Activated CD8-positive, alpha-beta memory T cell treated with anti-CD3 and anti-CD28 coated beads, Interleukin-2, amount 50 U/mL, for 48 hours (primary cell): ENCODE results near the gene MST1.

Experiments
- DNase-seq: peaks from one replicate; pipeline ENCODE4 v3.0.0-alpha.2; 2020

The MST1 gene

DNA sequence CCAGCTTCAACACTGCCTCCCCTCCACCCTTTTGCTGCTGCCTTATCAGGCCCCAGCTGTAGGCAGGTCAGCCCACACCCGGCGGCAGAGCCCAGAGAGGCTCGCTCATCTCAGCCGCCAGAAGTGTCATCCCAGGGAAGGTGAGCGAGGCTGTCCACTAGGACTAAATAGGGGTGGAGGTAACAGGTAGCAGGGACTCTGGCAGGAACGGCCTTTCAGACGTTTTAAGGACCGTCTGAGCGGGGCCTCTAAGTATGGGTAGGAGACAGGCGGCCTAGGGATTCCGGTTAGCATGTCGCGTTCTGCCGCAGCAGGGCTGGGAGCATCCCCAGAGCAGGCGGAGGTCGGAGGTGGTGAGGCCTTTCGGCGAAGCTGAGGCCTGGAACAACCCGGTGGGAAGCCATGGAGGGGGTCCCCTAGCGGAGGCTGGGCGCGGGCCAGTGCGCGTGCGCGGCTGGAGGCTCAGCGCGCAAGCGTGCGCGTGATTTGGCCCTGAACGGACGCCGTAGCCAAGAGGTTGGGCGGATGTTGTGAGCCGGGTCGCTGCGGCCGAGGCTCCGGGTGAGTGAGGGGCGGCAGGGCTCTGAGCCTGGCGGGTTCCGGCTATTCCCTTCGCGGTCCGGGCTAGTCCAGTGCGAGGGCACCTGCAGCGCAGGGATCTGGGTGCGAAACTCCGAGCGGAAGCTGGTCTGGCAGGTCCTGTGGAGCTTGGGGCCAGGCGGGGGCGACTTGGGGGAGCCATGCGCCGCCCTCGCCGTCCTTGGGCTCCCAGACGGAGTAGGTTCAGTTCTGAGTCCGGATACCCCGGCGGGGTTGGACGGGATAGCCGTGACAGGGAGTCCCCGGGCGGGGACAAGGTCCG, at the start of gene MST1, which contains the start of gene RNF123:
Gene MST1 (minus strand): TSS at position 429 of the 862 bp plus-strand sequence. CDS start 783 bp downstream, outside the sequence.
Gene RNF123 (plus strand): TSS at position 512 of the 862 bp plus-strand sequence. CDS start 1,609 bp downstream, outside the sequence.
- peak; percentile 98 for DNase-seq

DNA sequence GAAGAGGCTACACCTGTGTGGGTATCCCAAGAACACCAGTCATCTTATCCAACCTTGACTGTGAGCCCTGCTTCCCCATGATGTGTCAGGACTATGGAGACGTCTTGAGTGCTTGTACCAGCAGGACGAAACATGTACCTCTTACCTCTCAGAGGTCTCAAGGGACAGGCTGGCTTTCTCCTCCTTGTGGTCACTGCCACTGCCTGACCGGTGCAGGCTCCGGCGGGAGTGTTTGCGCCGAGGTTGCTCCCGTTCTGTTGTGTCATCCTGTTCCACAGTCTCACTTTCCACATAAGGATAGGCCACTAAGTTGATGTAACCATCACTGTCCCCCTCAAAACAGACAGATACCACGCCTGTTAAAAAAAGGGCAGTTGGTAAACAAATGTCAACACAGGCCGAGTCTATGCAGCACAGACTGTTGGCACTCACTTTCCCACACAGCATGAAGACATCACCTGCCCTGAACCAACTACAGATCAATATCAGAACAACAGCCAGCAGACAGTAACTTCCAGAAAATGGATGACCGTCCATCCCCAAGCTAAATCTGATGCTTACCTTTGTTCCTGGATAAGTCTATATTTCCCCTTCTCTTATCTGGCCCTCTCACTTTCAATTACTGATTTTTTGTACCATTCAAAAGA, 48.9 kb upstream of the MST1 start:
- DNase-seq = peak; percentile 30

DNA sequence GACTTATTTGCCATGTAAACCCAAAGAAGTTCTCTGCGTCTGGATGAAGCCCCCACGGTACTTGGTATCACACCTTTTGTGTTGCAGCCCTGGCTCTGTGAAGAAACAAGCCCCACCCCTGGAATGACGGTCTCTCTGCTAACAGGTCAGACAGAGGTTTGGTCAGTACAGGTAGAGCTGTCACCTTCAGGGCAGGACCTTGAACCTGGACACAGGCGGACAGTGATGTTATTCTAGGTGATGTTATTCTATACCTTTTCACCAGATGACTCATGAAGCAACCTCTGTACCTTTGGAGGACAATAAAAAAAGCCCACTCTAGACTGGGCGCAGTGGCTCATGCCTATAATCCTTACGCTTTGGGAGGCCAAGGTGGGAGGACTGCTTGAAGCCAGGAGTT, 45.5 kb upstream of the MST1 start:
- DNase-seq = no peak

DNA sequence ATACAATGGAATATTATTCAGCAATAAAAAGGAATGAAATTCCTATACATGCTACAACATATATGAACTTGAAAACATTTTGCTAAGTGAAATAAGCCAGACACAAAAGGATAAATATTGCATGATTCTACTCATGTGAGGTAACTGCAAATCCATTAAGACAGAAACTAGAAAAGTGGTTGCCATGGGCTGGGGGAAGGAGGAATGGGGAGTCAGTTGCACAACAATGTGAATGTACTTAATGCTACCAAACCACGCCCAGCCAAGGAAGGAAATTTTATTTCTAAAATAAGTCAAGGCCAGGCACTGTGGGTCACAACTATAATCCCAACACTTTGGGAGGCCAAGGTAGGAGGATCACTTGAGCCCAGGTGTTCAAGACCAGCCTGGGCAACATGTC, 44.3 kb upstream of the MST1 start:
- DNase-seq = peak; percentile 26

DNA sequence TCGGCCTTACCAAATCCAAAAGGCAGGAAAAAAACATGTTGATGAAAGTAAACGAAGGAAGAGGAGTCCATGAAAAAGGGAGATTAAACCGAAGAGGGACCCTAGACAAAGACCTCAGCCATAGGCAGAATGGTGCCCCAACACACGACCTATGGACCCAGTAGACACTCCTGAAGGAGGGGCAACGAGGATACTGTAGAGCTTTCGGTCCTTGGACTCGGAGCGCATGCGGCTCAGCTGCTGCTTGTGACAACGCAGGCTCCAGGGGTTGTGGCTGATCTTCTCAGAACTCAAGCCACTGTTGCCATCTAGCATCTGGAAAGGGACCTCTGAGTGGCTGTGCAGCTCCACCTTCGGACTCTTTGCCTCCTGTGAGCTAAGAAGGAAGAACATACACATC, 43.3 kb upstream of the MST1 start:
- no peak for DNase-seq

DNA sequence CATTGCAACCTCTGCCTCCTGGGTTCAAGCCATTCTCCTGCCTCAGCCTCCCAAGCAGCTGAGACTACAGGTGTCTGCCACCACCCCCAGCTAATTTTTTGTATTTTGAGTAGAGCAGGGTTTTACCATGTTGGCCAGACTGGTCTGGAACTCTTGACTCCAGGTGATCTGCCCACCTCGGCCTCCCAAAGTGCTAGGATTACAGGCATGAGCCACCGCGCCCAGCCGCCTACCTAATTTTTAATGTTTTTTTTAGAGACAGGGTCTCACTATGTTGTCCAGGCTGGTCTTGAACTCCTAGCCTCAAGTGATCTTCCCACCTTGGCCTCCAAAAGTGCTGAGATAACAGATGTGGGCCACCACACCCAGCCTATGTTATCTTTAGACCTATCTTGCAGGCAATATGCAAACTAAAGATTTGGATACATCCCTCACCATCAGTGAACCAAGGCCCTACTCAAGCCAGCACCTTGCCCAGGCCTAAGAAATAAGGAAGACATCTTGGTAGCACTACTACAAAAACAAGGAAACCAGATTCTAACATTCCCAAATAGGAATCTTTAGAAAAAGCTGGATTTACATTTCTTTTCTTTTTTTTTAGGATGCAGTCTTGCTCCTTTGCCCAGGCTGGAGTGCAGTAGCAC, 40.8 kb upstream of the MST1 start:
- DNase-seq = no peak

DNA sequence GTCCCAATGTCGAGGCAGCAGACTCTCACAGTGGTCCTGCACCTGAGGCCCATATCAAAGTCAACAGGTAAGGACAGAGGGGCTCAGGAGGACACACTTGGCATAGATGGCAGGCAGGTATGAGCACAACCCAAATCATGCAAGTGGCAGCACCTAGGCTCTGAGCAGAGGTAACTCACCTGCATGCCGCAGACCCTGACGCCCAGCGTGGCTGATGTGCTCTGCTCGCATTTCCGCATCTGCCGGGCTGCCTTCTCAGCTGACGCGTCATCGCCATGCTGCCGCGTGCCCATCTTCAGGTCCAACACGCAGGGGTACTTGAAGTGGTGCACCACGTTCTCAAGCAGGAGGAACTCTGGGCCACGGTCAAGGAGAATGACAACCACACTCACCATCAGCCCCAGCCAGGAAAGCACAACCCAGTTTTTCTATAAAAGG, 38.7 kb upstream of the MST1 start:
- DNase-seq = no peak

DNA sequence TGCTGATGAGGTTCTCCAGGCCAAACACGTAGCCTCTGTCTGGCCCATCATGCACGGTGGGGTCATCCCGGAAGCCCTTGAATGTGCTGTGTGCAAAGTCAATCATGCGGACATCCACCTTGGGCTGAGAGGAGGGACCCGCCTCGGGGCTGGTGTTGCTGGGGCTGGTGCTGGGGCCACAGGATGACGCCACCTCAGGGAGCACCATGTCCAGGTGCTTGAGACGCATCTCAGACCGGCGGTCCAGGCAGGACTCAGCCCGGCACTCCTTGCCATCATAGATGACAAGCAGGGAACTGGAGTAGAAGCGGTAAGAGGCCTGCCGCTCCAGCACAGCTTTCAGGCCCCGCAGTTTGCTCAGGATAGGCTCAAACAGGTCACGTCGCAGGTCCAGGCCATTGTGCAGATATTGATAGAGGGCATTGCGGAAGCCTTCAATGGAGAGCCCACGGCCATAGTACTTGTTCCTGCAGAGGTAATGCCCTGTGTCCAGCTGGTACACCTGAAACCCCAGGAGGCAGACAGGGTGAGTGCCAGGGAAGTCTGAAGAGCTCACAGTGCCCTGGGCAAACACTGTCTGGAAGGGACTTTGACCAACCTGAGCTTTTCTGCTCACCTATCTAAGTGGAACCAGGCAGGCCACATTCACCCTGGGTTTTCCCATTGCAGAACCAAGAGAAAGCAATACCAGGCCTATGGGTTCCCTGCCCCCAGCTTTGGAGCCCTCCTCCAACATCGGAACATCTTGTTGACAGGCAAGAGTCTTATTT, 38.1 kb upstream of the MST1 start:
- no peak for DNase-seq

DNA sequence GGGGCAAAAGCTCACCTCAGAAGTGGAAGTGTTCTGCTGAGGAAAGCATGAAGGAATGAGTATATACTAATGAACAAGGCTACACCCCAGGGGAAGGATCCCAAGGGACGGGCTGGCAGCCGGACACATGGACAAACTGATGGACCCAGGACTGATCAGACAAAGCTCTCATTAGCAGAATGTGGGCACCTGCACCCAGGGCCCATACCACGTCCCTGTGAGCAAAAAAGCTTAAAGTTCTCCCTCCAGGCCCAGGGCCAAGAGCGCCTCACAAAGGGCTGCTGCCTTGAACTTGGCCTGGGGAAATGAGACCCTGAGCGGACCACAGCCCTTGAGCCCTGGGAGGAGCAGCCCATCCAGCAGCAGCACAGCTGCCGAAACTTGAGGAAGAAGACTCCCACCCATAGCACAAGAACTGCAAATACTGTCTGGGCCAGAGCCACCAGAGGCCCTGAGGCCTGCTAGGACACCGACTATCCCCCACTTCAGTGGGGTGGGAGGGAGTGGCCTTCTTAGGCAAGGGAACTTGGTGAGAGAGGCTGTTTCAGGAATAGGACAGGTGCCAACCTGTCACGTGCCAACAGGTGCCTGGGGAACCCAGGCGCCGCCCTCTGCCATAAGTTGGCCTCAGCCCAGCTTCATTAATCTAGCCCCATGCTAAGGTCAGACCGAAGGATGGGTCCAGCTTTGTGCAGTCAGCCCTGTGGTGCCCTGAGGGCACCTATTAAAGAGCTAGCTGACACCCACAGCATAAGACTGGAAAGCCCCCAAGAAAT, 36.8 kb upstream of the MST1 start:
- no peak for DNase-seq

DNA sequence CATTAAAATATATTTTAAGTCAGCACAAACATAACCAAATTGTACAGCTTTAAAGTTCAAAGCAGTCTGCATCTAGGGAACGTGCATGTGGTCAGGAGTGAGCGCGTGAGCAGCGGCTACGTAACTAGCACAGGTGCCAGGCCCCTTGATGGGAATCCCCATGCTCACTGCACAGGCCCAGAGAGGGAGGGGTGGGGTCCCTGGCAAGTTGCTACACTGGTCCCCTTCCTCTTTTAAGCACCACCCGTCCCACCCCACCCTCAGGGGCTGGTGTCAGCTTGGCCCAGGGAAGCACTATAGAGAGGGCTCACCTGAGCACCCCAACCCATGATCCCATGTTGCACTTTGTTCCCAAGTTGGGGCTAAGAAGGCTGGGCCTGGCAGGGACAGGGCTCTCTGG, 35.3 kb upstream of the MST1 start:
- DNase-seq = no peak

DNA sequence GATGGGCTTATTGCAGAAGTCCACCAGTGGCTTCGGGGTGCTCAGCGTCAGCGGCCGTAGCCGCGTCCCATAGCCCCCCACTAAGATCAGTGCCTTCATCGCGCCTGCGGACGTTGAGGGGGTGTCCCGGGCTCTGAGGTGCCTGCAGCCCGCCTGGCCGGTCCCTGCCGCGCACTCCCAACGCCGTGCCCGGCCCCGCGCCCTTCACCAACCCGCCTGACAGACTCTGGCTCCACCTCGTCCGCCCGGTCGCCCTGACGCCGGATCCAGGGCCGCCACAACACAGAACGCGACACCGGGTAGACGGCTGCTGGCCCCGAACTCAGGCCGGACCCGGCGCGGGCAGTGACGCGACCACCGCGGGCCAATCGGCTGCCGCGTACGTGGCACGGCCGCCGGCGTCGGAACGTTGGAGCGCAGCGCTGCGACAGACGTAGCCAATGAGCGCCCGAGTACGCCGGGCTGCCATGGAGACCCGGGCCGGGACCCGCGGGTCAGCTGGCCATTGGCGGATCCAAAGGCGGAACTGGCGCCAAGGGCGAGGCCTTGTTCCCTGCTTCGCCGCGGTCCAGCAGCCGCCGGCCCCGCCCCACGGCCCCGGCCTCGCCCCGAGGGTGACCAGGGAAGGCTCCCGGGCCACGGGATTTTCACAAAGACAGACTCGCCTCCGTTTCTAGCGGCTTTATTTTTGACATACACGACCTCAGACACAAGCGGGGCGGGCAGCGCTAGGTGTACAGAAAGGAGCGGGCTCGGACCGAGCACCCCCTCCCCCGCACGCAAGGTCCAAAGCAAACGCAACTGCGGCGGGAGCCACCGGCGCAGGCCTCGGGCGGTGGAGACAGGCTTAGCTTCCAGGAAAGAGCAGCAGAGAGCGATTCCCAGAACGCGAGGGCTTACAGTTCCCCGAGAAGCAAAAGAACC, 34.6 kb upstream of the MST1 start, which contains the start of gene GMPPB:
Gene GMPPB (minus strand): TSS at position 324 of the 924 bp plus-strand sequence. CDS start 225 bp downstream, at position 99.
- DNase-seq = peak; percentile 97

DNA sequence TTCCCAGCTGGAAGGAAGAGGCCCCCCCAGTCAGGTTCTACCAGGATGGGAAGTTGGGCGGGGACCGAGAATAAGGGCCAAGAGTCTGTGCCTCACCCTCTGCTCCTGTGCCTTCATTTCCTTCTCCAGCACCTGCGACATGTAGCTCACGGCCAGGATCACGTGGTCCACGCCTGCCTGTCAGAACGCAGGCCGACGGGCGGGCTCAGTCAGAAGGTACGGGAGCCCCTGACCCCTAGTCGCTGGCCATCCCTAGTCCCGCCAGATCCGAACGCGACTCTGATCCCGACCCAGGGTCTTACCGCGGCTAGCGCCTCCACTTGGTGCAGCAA, 34.0 kb upstream of the MST1 start:
- DNase-seq = peak; percentile 83

DNA sequence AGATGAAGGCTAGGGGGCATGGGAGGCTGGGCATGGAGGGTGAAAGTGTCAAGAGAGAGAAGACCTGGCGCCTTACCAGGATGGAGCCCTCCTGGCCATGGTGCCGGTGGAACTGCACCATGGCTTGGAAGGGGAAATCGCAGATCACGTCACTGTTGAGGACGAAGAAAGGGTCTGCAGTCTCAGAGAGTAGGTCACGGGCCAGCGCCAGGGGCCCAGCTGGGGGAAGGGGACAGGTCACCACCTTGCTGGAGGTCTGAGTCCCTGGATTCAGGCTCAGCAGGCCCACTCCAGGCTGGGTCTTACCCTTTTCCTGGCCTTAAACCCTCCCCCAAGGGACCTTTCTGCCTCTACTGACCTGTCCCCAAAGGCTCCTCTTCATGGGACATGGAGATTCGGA, 33.6 kb upstream of the MST1 start:
- DNase-seq = no peak

DNA sequence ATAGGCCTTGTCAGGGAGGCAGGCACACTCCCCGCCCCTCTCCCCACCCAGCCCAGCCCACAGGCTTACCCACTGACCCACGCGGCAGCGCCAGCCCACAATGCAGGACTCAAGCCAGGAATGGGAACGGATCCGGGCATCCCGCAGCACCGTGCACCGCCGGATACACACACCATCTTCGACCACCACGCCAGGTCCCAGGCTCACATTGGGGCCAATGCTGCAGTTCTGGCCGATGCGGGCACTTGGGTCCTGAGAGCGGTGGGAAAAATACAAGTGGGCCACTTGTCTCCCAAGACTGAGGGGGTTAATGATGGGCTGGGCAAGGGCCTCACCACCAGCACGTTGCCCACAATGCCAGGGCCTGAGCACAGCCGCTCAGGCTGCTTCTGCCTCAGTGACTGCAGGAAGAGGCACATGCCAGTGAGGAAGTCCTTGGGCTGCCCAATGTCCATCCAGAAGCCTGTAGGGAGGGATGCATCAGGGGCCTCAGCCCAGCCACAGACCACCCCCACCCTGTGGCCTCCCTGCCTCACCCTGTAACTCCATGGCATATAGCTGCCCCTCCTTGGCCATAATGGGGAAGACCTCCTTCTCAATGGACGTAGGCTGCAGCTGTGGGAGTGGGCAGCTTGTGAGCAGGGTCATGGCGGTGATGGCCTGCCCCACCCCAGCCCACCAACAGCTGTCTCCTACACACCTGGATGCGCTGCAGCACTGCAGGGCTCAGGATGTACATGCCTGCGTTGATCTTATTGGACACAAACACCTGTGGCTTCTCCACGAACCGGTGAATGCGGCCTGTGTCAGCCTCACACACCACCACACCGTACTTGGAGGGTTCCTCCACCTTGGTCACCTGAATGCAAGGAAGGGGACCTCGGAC, 32.9 kb upstream of the MST1 start:
- DNase-seq = no peak

DNA sequence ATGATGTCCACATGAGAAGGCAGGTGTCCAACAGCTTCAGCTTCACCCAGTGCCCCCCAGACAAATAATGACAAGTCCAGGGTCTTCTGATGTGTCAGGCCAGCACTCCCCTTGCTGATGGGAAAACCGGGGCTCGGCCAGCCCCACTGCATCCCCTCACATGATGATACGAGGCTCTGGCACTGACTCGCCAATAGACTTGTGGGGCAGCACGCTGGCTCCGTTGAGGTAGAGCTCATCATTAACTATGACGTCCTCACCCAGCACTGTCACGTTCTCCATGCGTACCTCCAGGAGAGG, 32.3 kb upstream of the MST1 start:
- no peak for DNase-seq

DNA sequence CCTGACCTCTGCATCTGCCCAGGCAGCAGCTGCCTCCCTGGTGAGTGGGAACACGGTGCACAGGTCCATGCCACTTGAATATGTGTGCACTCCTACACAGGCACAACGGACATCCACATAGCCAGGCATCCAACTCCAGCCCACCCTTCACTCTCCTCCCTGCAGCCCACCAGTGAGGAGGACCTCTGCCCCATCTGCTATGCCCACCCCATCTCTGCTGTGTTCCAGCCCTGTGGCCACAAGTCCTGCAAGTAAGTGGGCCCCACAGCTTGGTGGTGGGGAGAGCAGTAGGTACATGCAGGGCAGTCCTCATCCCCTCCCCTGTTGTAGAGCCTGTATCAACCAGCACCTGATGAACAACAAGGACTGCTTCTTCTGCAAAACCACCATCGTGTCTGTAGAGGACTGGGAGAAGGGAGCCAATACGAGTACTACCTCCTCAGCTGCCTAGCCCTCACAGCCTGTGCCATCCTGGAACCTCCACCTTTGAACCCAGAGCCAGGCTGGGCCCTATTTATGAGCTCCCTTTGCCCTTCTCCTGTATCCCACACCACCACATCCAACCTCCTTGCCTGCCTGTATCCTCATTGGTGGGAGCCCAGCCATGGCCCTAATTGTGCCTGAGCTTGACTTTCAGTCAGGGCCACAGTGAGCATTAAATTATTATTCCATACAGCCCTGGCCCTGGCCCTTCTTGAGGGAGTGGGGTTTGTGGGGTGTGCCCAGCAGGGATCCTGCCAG, 31.8 kb upstream of the MST1 start:
- no peak for DNase-seq

DNA sequence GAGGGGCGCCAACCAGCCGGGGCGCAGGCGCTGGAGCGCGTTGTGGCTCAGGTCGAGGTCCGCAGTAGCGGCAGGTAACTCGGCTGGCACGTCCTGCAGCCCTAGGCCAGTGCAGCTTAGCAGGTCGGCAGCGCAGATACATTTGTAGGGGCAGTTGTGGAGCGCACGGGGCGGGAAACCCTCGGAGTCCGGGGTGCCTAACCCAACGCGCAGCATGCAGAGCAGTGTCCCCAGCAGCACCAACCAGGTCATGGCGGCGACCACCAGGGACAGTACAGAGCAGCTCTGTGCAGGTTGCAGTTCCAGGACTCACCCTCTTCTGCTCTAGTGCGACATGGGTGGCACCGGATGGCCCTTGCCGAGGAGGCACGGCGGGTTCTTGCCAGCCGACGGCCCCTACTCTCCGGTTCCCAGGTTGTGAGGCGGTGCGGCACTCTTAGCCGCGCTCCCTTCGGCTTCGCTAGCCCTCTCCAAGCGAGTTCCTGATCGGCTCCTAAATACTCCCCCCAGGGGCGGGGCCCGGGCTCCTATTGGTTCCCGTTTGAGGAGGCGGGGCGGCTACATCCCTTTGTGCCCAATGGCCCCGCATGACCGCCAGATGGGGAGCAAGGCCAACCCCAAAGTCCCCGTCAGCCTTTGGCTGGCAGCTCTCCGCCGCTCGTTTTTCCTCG, 30.1 kb upstream of the MST1 start, which contains the start of gene AMIGO3:
Gene AMIGO3 (minus strand): TSS at position 471 of the 671 bp plus-strand sequence. CDS start 219 bp downstream, at position 252.
- peak; percentile 94 for DNase-seq

DNA sequence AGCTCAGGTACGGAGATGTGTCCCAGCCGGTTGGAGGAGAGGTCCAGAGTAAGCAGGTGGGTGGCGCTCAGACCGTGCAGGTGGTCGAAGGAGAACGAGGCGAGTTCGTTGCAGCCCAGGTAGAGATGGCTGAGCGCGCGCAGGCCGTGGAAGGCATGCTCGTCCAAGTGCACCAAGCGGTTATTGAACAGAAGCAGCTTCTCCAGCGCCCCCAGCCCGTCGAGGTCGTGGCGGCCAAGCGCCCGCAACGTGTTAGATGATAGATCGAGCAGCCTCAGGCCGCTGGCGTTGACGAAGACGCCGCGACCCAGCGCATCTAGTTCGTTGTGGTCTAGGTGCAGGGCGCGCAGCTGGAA, 29.6 kb upstream of the MST1 start:
- no peak for DNase-seq
